Measurements from ENCODE around the gene RAD51AP1. TPM values are rescaled to one million over a fixed set of nuclear protein-coding genes. Genes with fewer than 3 reads are reported as not detected.

Gene RAD51AP1, protein sequence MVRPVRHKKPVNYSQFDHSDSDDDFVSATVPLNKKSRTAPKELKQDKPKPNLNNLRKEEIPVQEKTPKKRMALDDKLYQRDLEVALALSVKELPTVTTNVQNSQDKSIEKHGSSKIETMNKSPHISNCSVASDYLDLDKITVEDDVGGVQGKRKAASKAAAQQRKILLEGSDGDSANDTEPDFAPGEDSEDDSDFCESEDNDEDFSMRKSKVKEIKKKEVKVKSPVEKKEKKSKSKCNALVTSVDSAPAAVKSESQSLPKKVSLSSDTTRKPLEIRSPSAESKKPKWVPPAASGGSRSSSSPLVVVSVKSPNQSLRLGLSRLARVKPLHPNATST
- total RNA-seq = 3.7 TPM
- long read RNA-seq, partial matches to known transcripts = 0 of 2 reads
- long read RNA-seq, other reads (novel, unspliced or antisense) = 2 of 2 reads

- Histone ChIP-seq H3K27me3 (ENCODE audit: low read depth) (no peaks in the 10 kb centered on the region), H3K27ac (peak within 1 kb of the TSS; percentile 96), H3K4me1 (peaks cover 17% of the 10 kb centered on the region), H3K36me3 (peaks cover 19% of the 10 kb centered on the region), H3K4me3 (peak within 1 kb of the TSS; percentile 75), H3K9me3 (no peaks in the 10 kb centered on the region)
- ATAC-seq (peak; percentile 100), DNase-seq (peak; percentile 94)
- TF ChIP-seq, protein P1, sequence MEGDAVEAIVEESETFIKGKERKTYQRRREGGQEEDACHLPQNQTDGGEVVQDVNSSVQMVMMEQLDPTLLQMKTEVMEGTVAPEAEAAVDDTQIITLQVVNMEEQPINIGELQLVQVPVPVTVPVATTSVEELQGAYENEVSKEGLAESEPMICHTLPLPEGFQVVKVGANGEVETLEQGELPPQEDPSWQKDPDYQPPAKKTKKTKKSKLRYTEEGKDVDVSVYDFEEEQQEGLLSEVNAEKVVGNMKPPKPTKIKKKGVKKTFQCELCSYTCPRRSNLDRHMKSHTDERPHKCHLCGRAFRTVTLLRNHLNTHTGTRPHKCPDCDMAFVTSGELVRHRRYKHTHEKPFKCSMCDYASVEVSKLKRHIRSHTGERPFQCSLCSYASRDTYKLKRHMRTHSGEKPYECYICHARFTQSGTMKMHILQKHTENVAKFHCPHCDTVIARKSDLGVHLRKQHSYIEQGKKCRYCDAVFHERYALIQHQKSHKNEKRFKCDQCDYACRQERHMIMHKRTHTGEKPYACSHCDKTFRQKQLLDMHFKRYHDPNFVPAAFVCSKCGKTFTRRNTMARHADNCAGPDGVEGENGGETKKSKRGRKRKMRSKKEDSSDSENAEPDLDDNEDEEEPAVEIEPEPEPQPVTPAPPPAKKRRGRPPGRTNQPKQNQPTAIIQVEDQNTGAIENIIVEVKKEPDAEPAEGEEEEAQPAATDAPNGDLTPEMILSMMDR (IDR thresholded peaks at IDR 0.05) = no peak
- intact Hi-C loops (cut with DNase I) = no loop called here
Observed at GRCh38 chr12:4538207-4539160, at the start of gene RAD51AP1. RAD51AP1 (plus strand) TSS chr12:4538890; CDS start chr12:4538940, 50 bp downstream.

GRCh38 chr12:4489556-4489955, 49.1 kb upstream of the RAD51AP1 start:
- no peaks in the 10 kb centered on the region for H3K9me3 ChIP-seq
- ATAC-seq (no peak), DNase-seq (no peak)
- H3K4me3 ChIP-seq = no peak overlapping the region
- H3K27me3 ChIP-seq (ENCODE audit: low read depth) = no peaks in the 10 kb centered on the region
- H3K36me3 ChIP-seq = peaks cover 50% of the 10 kb centered on the region
- TF ChIP-seq, protein P1 (IDR thresholded peaks at IDR 0.05) = no peak
- H3K27ac ChIP-seq = no peak overlapping the region
- no peaks in the 10 kb centered on the region for H3K4me1 ChIP-seq
- intact Hi-C loops (cut with DNase I) = no loop called here

DNA sequence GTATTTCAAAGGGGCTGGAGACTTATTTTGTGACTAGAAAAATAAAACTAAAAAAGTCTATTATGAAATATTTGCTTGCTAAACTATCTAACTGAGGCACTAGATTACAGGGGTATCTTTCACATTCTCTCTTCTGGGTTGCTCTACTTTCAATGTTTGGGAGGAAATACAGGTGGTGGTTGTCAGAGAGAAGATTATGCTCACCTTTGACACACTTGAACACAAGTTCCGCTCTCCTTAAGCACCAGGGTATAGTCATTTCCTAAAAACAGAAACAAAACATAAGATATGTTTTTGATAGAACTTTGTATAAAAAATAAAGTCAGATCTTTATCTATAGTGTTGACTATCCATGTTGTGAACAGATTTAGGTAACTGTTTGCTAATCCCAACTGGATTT, 47.7 kb upstream of the RAD51AP1 start:
- Histone ChIP-seq H3K27ac (no peak overlapping the region), H3K4me1 (no peaks in the 10 kb centered on the region), H3K4me3 (no peak overlapping the region), H3K36me3 (peaks cover 62% of the 10 kb centered on the region), H3K9me3 (no peaks in the 10 kb centered on the region), H3K27me3 (ENCODE audit: low read depth) (no peaks in the 10 kb centered on the region)
- intact Hi-C loops (cut with DNase I) = no loop called here
- DNase-seq = no peak
- no peak for ATAC-seq
- TF ChIP-seq, protein P1 (IDR thresholded peaks at IDR 0.05) = no peak

GRCh38 chr12:4496145-4496838, 42.4 kb upstream of the RAD51AP1 start:
- no peaks in the 10 kb centered on the region for H3K4me1 ChIP-seq
- intact Hi-C loops (cut with DNase I) = no loop called here
- no peaks in the 10 kb centered on the region for H3K9me3 ChIP-seq
- no peak for ATAC-seq
- peaks cover 69% of the 10 kb centered on the region for H3K36me3 ChIP-seq
- DNase-seq = no peak
- no peak overlapping the region for H3K27ac ChIP-seq
- H3K4me3 ChIP-seq = no peak overlapping the region
- TF ChIP-seq, protein P1 (IDR thresholded peaks at IDR 0.05) = no peak
- no peaks in the 10 kb centered on the region for H3K27me3 ChIP-seq (ENCODE audit: low read depth)

DNA sequence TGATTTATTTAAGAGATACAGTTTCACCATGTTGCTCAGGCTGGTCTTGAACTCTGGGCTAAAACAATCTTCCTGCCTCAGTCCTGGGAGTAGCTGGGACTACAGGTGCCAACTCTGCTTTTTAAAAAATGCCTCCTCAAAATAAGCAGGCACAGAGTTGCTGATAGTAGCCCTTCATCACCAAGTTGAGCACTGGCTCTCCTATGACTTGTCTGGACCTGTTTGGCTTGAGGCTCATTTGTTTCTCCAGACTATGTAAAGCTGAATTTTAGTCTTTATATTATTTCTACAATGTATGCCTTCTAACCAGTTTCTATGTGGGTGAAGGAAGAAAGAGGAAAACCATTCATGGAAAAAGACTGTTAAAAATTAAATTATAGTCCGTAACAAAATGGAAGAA, 39.5 kb upstream of the RAD51AP1 start:
- H3K36me3 ChIP-seq = peaks cover 89% of the 10 kb centered on the region
- TF ChIP-seq, protein P1 (IDR thresholded peaks at IDR 0.05) = no peak

More for the DNA sequence above, 39.5 kb upstream of the RAD51AP1 start:
- intact Hi-C loops (cut with DNase I) = no loop called here
- no peaks in the 10 kb centered on the region for H3K9me3 ChIP-seq
- no peak for ATAC-seq
- no peak for DNase-seq
- no peaks in the 10 kb centered on the region for H3K27me3 ChIP-seq (ENCODE audit: low read depth)
- H3K4me3 ChIP-seq = no peak overlapping the region
- H3K4me1 ChIP-seq = no peaks in the 10 kb centered on the region
- no peak overlapping the region for H3K27ac ChIP-seq
